Cardiac fibroblast (primary cell): ENCODE data around the gene CPTP.

Source experiments
- DNase-seq, 2 donors: peaks; one replicate each; pipeline versions ENCODE4 v3.0.0 to v3.0.0-alpha.2; 2010; ENCODE audit warnings: low read depth in 2 of 2
- H3K4me3 ChIP-seq, 2 donors: replicated peaks in 1 of 2; 1 replicate in 1 of 2; 2 replicates in 1 of 2; pipeline ENCODE4 v1.5.1; 2011; ENCODE audit warnings: low read depth in 2 of 2, low read length in 2 of 2, mild to moderate bottlenecking in 2 of 2, moderate library complexity in 1 of 2
- CTCF ChIP-seq: IDR thresholded peaks from one replicate; pipeline ENCODE4 v1.5.1; 2011; ENCODE audit warnings: low read depth, mild to moderate bottlenecking, low read length, inconsistent platforms

CPTP gene

GRCh38 chr1:1342584-1343115, 18.0 kb downstream of the CPTP start:
- H3K4me3 ChIP-seq: no peak overlapping the region
- no peak for DNase-seq
- no peak for TF ChIP-seq CTCF

GRCh38 chr1:1343811-1344421, 19.3 kb downstream of the CPTP start:
- no peak overlapping the region for H3K4me3 ChIP-seq
- DNase-seq: no peak
- TF ChIP-seq CTCF: no peak

- DNase-seq: peak in 1 of 2 donors; percentile 87
- peak; percentile 49 for TF ChIP-seq CTCF
- peak overlapping the region in 1 of 2 donors; percentile 4 for H3K4me3 ChIP-seq
Measured at GRCh38 chr1:1344655-1345361, 20.2 kb downstream of the CPTP start.

GRCh38 chr1:1345384-1345783, 20.8 kb downstream of the CPTP start:
- peak overlapping the region in 1 of 2 donors; percentile 4 for H3K4me3 ChIP-seq
- DNase-seq: no peak
- no peak for TF ChIP-seq CTCF

GRCh38 chr1:1345860-1346500, 21.4 kb downstream of the CPTP start:
- H3K4me3 ChIP-seq: peak overlapping the region in 1 of 2 donors; percentile 4
- DNase-seq: no peak
- TF ChIP-seq CTCF: no peak

- H3K4me3 ChIP-seq: no peak overlapping the region
- TF ChIP-seq CTCF: no peak
- DNase-seq: no peak
Measured at GRCh38 chr1:1346501-1346890, 21.9 kb downstream of the CPTP start.
